HG03025 (cell line): ENCODE results near the gene CCDC92.
A peak's percentile ranks its signal among the peaks of the same experiment; 100 is the strongest.

Experiments
- ATAC-seq: cut with Tn5 transposase; IDR thresholded peaks from one replicate; pipeline ENCODE4 v1.9.1; 2021; ENCODE audit warnings: mild to moderate bottlenecking, moderate library complexity; ENCODE audit not compliant: unreplicated experiment, low FRiP score

Gene CCDC92

DNA sequence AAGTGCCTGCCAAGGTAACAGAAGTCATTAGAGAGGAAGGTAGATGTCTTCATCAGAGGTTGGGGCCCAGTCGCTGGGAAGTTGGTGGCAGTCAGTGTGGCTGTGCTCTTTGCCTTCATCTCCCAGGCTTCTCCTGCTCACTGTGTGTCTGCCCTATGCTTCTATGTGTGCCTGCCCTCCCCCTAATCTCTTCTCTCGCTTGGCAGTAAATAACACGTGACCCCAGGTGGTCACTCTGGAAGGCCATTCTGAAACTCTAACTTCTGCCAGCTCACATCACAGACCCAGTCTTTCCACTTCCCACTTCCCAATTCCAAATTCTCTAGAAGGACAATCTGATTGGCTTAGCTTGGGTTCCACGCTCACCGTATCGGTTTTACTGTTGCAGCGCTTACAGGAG lies 9.6 kb upstream of the CCDC92 start:
- ATAC-seq = no peak

DNA sequence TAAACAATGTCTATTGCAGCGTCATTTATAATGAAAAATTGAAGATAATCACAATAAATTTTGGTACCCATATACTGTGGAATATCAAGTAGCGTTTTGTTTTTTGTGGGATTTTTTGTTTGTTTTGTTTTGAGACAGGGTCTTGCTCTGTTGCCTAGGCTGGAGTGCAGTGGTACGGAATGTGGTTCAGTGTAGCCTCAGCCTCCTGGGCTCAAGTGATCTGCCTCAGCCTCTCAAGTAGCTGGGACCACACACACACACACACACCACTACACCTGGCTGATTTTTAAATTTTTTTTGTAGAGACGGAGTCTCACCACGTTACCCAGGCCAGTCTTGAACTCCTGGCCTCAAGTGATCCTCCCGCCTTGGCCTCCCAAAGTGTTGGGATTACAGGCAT lies 6.9 kb upstream of the CCDC92 start:
- ATAC-seq = no peak

GRCh38 chr12:123976227-123976826 lies 3.7 kb upstream of the CCDC92 start:
- no peak for ATAC-seq

DNA sequence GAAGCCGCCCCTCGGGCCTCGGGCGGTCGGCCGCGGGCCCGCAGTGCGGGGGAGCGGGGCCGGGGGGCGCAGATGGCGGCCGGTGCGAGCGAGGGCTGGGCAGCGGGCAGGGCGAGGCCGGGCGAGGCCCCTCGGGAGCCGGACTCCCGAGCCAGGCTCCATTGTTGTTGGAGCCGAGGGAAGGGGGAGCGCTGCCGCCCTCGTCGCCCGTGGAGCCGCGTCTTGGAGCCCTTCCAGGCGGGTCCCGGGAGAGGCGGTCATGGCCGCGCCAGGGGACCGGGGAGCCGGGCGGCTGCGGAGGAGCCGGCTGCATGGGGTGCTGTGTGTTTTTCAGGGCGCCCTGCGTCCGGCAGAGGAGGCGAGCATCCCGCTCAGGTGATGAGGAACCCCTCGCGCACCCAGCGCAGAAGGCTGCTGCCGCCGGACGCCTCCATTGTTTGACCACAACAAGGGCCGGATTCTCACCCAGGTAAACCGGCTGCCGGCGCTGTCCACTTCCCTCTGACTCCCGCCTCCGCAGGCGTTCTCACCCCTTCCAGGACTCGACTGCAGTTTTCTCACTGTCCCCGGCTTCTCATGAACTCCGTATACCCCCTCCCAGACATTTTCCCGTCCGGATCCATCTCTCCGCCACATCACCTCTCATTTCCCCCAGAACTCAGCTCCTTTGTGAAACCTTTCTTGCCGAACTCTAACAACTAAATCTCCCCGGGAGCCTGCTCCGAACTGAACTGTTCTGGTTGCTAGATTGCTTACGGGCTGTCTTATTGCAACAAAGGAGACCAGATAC lies 1.1 kb upstream of the CCDC92 start:
- peak; percentile 10 for ATAC-seq

DNA sequence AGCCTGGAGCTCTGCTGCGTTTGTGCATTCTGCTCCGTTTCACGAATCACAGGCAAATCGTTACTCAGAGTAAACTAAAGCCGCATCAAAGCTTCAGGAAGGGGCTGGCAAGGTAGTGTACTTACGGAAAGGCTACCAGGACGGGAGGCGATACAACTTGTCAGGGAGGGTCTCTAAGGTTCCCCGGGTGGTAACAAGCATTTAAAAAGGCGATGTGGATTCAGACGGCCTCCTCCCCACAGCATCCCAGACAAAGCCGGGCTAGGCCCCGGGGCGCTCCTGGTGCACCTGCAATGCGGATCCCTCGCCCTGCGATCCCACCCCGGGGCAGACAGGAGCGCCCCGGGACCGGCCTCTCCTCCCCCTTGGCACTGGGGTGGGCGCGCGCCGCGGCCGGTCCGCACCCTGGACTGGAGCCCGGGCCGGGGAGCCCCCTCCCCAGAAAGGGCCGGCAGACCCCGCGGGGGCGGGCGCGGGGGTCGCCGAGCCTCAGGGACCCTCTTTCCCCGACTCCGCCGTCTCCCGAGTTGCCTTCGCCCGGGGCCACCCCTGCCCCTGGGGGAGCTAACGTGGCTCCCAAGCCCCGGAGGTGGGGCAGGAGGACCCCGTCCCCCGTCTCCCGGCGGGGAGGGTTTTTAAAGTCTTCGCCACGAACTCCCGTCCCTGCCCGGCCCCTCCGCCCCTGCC lies 718 bp downstream of the CCDC92 start:
- peak; percentile 9 for ATAC-seq

GRCh38 chr12:123971449-123971769 lies 1.2 kb downstream of the CCDC92 start:
- no peak for ATAC-seq

GRCh38 chr12:123967121-123967586 lies 5.5 kb downstream of the CCDC92 start:
- no peak for ATAC-seq

GRCh38 chr12:123966596-123966995 lies 6.0 kb downstream of the CCDC92 start:
- ATAC-seq = no peak

- ATAC-seq = no peak
Measured at GRCh38 chr12:123965382-123965781, 7.2 kb downstream of the CCDC92 start.

- no peak for ATAC-seq
Measured at GRCh38 chr12:123963821-123964220, 8.8 kb downstream of the CCDC92 start.

DNA sequence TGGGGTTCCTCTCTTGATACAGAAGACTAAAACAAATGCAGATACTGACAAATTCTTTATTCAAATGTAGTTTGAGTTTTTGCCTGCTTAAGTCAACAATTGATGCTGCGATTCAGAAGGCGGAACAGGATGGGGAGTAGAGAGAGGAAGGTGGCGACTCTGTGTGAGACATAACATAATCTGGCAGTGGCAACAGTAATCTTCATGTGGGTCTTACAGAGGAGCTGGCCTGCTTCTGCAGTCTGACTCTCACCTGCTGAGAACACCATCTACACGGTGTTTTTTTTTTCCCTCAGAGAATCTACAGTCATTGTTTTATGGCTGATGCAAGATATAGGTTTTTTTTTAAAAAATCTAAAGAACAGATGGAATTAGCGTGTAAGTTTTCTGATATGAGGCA lies 10.1 kb downstream of the CCDC92 start:
- ATAC-seq = no peak

- no peak for ATAC-seq
Measured at GRCh38 chr12:123961585-123962345, 10.9 kb downstream of the CCDC92 start.

DNA sequence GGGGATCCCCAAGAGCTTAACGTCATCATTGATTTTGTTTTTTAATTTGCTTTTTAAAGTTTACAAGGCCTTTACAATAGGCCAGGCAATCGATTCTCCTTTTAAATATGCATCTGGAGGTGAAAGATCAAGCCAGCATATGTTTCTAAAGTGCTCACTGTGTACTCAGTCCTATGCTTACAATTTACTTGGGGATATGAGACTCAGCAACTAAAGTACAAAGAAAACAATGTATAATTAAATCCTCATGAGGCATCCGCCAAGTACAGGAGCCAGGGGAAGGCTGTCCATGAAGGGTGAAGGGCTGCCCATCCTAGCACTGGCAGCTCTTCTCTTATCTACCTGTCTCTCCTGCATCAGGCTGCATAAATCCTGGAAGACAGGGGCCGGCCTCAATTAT lies 11.8 kb downstream of the CCDC92 start:
- no peak for ATAC-seq

DNA sequence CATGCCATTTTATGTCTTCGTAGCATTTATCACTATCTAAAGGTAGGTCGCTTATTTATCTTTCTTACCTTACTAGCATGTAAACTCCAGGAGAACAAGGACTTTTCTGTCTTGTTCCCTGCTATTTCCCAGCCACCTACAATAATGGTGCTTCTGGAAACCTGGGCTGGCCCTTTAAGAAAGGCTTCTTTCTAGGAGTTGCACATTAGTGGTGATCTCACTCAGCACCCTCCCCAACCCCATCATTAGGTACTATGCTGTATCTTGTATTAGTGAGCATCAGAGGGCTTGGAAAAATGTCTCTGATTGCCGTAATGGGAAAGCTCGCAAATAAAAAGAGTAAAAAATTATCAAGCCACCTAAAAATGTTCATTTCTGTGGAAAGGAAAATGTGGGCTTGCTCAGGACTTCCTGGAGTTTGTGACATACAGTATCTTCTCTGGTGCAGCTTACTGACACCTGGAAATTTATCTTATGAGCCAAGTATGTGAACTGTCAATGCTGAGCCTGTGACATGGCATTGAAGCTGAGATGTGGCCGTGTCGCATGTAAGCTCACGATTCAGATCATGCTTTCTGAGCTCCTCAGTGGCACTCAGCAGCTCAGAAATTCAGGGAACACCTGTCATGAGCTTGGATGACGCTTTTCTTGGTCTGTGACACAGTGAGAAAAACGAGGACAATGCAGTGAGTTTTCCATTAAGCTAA lies 12.4 kb downstream of the CCDC92 start:
- no peak for ATAC-seq

DNA sequence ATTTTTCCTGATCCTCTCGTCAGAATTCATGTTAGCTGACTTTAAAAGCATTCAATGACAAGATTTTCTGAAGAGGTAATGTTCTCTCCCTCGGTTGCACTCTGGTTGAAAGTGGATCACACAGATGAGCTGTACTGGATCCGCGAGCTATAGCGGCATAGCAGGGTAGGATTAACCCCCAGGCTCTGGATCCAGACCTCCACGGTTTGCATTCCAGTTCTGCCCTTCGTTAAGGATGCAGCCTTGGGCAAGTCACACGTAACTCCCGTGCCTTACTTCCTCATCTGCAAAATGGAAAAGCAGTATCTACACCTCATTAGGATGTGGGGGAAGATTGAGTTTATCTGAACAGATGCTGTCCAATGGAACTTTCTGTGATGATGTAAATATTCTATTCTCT lies 13.8 kb downstream of the CCDC92 start:
- ATAC-seq = no peak

- ATAC-seq = no peak
Measured at GRCh38 chr12:123958462-123958861, 14.2 kb downstream of the CCDC92 start.

GRCh38 chr12:123957196-123957595 lies 15.4 kb downstream of the CCDC92 start:
- ATAC-seq = no peak

- no peak for ATAC-seq
Measured at GRCh38 chr12:123956249-123956648, 16.4 kb downstream of the CCDC92 start.

GRCh38 chr12:123954647-123955350 lies 17.8 kb downstream of the CCDC92 start:
- ATAC-seq = no peak

DNA sequence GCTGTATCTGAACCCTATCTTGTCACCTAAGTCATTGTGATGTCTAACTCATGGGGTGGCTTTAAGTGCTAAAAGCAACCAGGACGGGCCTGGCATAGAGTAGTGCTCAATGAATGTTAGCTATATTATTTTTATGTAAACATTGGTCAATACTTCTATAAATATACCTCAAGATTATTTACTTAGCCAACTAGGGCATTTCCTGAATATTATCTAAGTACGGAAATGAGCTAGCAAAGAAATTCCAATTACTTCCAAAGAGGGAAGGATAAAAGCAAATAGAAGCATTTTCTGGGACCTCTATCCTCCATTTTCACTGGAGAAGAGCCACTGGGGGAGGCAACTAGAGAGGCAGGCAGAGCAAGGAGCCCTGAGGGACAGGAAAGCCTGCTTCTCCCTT lies 20.6 kb downstream of the CCDC92 start:
- ATAC-seq = no peak
